Chondrocyte (in vitro differentiated cells): ENCODE data around the gene PFN2. TPM values are rescaled to one million over a fixed set of nuclear protein-coding genes. Genes with fewer than 3 reads are reported as not detected.

Experiments used
- DNase-seq: peaks from one replicate; pipeline ENCODE4 v3.0.0; 2021; ENCODE audit warnings: mixed read lengths, low spot score
- H3K27ac Mint-ChIP-seq: one replicate; pipeline ENCODE4 v1.8.0; 2021; ENCODE audit warnings: mild to moderate bottlenecking, moderate library complexity, mixed read lengths; ENCODE audit not compliant: unreplicated experiment
- H3K27me3 Mint-ChIP-seq: 2 replicates; pipeline ENCODE4 v1.8.0; 2021; ENCODE audit warnings: low read depth, mixed read lengths
- H3K36me3 Mint-ChIP-seq: 2 replicates; pipeline ENCODE4 v1.8.0; 2021; ENCODE audit warnings: low read depth, mixed read lengths
- H3K4me1 Mint-ChIP-seq: 2 replicates; pipeline ENCODE4 v1.8.0; 2021; ENCODE audit warnings: low read depth, mild to moderate bottlenecking, mixed read lengths
- H3K4me3 Mint-ChIP-seq: one replicate; pipeline ENCODE4 v1.8.0; 2021; ENCODE audit warnings: mild to moderate bottlenecking, moderate library complexity, mixed read lengths; ENCODE audit not compliant: unreplicated experiment
- H3K9me3 Mint-ChIP-seq: 2 replicates; pipeline ENCODE4 v1.8.0; 2021; ENCODE audit warnings: low read depth, mixed read lengths
- long read RNA-seq: library from polyadenylated mRNA; stranded (forward); transcript quantifications from one replicate; pipeline ENCODE4 v2.0.0, GENCODE V29; 2021
- total RNA-seq: library from RNA; stranded (reverse); gene quantifications from 3 replicates; pipeline ENCODE4 v1.2.1, GENCODE V29; 2021
- TF ChIP-seq, protein P1 (sequence below): fragments of 200-600 bp; sonication (generic); IDR thresholded peaks from 2 replicates; pipeline ENCODE4 v1.5.0; 2021; ENCODE audit warnings: antibody characterized with exemption, mild to moderate bottlenecking, moderate library complexity

Gene PFN2, protein sequence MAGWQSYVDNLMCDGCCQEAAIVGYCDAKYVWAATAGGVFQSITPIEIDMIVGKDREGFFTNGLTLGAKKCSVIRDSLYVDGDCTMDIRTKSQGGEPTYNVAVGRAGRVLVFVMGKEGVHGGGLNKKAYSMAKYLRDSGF
- total RNA-seq, result 430 to 447 TPM (median 437 TPM) in 3 replicates
- long read RNA-seq, transcript PFN2-201 (3 exons, 2,261 nt), result minor isoform, 64 of 803 reads
- long read RNA-seq, transcript PFN2-203 (3 exons, 1,780 nt), result major isoform, 688 of 803 reads
- long read RNA-seq, partial matches to known transcripts, result 8 of 803 reads
- long read RNA-seq, other reads (novel, unspliced or antisense), result 34 of 803 reads

DNA sequence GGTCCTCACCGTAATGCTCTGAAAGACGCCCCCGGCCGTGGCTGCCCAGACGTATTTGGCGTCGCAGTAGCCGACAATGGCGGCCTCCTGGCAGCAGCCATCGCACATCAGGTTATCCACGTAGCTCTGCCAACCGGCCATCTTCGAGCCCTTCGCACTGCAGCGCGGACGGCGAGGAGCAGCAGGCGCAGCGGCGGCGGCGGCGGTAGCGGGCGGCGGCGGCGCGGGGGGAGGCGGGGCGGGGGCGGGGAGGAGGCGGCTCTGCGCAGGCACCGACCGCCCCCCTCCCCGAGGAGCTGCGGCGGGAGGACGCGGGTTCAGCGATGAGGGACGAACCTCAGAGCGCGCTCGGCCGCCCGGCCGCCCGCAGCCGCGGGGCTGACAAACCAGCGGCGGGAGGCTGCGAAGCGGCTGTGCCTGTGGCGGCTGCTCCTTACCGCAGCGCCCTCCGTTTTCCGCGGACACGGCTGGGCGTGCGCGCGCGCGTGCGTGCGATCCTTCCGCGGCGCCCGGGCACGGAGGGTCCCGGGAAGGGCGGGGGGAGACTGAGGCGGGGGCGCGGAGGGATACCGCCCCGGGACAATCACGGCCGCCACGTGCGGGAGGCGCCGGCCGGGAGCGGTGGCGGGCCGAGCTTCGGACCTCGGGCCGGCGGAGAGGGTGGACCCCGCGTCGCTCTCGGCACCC is at the start of gene PFN2:
Gene PFN2, minus strand, starts transcription at position 180 of the 687 bp plus-strand sequence. Its CDS starts 39 bp downstream, at position 141.
- TF ChIP-seq, protein P1, sequence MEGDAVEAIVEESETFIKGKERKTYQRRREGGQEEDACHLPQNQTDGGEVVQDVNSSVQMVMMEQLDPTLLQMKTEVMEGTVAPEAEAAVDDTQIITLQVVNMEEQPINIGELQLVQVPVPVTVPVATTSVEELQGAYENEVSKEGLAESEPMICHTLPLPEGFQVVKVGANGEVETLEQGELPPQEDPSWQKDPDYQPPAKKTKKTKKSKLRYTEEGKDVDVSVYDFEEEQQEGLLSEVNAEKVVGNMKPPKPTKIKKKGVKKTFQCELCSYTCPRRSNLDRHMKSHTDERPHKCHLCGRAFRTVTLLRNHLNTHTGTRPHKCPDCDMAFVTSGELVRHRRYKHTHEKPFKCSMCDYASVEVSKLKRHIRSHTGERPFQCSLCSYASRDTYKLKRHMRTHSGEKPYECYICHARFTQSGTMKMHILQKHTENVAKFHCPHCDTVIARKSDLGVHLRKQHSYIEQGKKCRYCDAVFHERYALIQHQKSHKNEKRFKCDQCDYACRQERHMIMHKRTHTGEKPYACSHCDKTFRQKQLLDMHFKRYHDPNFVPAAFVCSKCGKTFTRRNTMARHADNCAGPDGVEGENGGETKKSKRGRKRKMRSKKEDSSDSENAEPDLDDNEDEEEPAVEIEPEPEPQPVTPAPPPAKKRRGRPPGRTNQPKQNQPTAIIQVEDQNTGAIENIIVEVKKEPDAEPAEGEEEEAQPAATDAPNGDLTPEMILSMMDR, result peak; percentile 8
- Mint-ChIP-seq H3K4me3 (peak within 1 kb of the TSS; percentile 96), H3K36me3 (peaks cover 16% of the 10 kb centered on the region), H3K4me1 (peaks cover 59% of the 10 kb centered on the region), H3K27me3 (no peaks in the 10 kb centered on the region), H3K9me3 (peaks cover 3% of the 10 kb centered on the region), H3K27ac (peak within 1 kb of the TSS; percentile 99)
- peak; percentile 87 for DNase-seq

DNA sequence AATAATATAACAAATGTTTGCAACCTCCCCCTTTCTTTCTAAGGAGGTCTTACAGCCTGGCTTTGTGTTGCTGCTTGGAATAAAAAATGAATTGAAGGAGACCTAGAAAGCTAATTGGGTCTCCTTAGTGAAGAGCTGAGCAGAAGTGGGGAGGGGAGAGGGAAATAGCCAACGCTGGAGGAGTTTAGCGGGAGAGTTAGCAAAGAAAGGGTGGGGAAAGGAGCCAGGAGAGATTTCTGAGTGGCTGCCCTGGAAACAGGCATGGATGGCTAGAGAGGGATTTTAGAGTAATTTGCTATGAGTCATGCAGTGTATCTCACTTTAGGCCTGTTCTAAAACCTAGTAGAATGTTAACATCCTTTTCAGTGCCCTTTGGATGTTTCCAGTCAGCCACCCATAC is 45.2 kb upstream of the PFN2 start:
- no peak overlapping the region for H3K27ac Mint-ChIP-seq
- TF ChIP-seq, protein P1, result no peak
- H3K27me3 Mint-ChIP-seq, result no peaks in the 10 kb centered on the region
- no peak for DNase-seq
- no peak overlapping the region for H3K4me3 Mint-ChIP-seq
- no peaks in the 10 kb centered on the region for H3K36me3 Mint-ChIP-seq
- H3K9me3 Mint-ChIP-seq, result peaks cover 7% of the 10 kb centered on the region
- peaks cover 9% of the 10 kb centered on the region for H3K4me1 Mint-ChIP-seq

DNA sequence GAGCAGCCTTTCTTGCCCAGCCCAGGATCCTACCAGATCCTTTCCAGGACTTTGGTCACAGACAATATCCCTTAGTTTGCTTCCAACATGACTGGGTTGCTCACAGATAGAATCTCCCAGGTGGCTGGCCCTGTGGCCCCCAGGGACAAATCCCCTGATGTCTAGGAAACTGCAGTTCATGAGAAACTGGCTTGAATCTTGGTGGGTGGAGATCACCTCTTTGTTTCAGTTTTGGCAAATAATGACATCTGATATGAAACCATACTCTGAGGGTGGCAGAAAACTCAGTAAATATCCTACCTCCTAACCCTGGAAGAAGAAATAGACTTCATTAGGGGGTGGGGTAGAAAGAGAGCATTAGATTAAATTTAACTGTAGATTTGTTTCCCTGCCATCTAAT is 44.1 kb upstream of the PFN2 start:
- H3K27ac Mint-ChIP-seq, result no peak overlapping the region
- H3K36me3 Mint-ChIP-seq, result no peaks in the 10 kb centered on the region
- no peaks in the 10 kb centered on the region for H3K27me3 Mint-ChIP-seq
- DNase-seq, result no peak
- H3K9me3 Mint-ChIP-seq, result peaks cover 7% of the 10 kb centered on the region
- no peak overlapping the region for H3K4me3 Mint-ChIP-seq
- H3K4me1 Mint-ChIP-seq, result no peaks in the 10 kb centered on the region
- TF ChIP-seq, protein P1, result no peak

DNA sequence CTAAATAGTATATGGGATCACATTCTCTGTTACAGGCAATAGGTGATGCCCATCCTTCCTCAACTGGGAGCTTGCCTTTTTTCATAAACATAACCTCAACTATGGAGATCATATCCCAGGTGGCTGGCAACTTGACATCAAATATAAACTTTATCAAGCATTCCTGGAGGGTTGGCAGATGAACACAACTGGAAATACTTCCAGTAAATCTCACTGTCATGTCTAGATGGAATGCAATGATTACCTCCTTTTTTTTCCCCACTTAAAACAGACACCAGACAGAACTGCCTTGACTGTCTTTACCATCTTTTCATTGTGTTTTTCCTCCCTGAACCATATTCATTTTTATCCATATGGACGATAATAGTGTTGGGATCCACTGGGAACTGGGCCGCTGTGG is 43.1 kb upstream of the PFN2 start:
- Mint-ChIP-seq H3K4me1 (no peaks in the 10 kb centered on the region), H3K27me3 (no peaks in the 10 kb centered on the region), H3K36me3 (no peaks in the 10 kb centered on the region), H3K9me3 (peaks cover 7% of the 10 kb centered on the region), H3K27ac (no peak overlapping the region), H3K4me3 (no peak overlapping the region)
- TF ChIP-seq, protein P1, result no peak
- no peak for DNase-seq

DNA sequence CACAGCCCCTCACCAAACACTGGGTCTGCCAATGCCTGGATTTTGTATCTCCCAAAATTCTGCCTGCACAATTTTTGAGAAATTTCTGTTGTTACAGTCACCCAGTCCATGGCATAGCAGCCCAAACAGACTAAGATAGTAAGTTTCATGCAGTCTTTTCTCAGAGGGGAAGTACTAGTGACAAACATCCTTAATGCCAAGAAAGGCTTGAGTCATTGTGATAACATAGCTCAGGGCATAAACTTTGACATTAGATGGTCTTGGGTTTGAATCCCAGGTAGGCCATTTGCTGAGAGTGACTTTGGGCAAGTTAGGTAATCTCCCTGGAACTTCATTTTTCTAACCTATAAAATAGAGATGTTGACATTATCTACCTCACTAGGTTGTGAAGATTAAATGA is 36.1 kb upstream of the PFN2 start:
- DNase-seq, result no peak
- H3K27ac Mint-ChIP-seq, result no peak overlapping the region
- H3K4me1 Mint-ChIP-seq, result peaks cover 20% of the 10 kb centered on the region
- peaks cover 5% of the 10 kb centered on the region for H3K9me3 Mint-ChIP-seq
- no peak overlapping the region for H3K4me3 Mint-ChIP-seq
- H3K36me3 Mint-ChIP-seq, result no peaks in the 10 kb centered on the region
- TF ChIP-seq, protein P1, result no peak
- no peaks in the 10 kb centered on the region for H3K27me3 Mint-ChIP-seq
